Neural crest cell (in vitro differentiated cells): ENCODE measurements around the gene DCT. TPM values are rescaled to one million over a fixed set of nuclear protein-coding genes. Genes with fewer than 3 reads are reported as not detected.

Experiments used
- DNase-seq: peaks from one replicate; pipeline ENCODE4 v3.0.0; 2021; ENCODE audit warnings: low read depth, mixed read lengths, low spot score
- H3K27ac Mint-ChIP-seq: one replicate; pipeline ENCODE4 v1.8.0; 2021; ENCODE audit warnings: mild to moderate bottlenecking, mixed read lengths; ENCODE audit not compliant: unreplicated experiment
- H3K27me3 Mint-ChIP-seq: 2 replicates; pipeline ENCODE4 v1.8.0; 2021; ENCODE audit warnings: low read depth, mild to moderate bottlenecking, mixed read lengths
- H3K36me3 Mint-ChIP-seq: 2 replicates; pipeline ENCODE4 v1.8.0; 2021; ENCODE audit warnings: low read depth, mild to moderate bottlenecking, mixed read lengths
- H3K4me1 Mint-ChIP-seq: 2 replicates; pipeline ENCODE4 v1.8.0; 2021; ENCODE audit warnings: mixed read lengths
- H3K4me3 Mint-ChIP-seq: one replicate; pipeline ENCODE4 v1.8.0; 2021; ENCODE audit warnings: mild to moderate bottlenecking, mixed read lengths
- H3K9me3 Mint-ChIP-seq: 2 replicates; pipeline ENCODE4 v1.8.0; 2021; ENCODE audit warnings: mixed read lengths
- CTCF ChIP-seq: fragments of 200-600 bp; sonication (generic); conservative IDR thresholded peaks from 2 replicates; pipeline ENCODE4 v1.5.0; 2021; ENCODE audit warnings: antibody characterized with exemption, mild to moderate bottlenecking
- total RNA-seq: library from RNA; stranded (reverse); gene quantifications from 2 replicates; pipeline ENCODE4 v1.2.1, GENCODE V29; 2021

Gene DCT
- total RNA-seq, 1 donor from 2014 or later: 0.12 TPM

- H3K27ac Mint-ChIP-seq: no peak overlapping the region
- H3K27me3 Mint-ChIP-seq: no peaks in the 10 kb centered on the region
- no peaks in the 10 kb centered on the region for H3K9me3 Mint-ChIP-seq
- TF ChIP-seq CTCF: no peak
- no peak overlapping the region for H3K4me3 Mint-ChIP-seq
- no peak for DNase-seq
- peaks cover 11% of the 10 kb centered on the region for H3K4me1 Mint-ChIP-seq
- no peaks in the 10 kb centered on the region for H3K36me3 Mint-ChIP-seq
Observed at GRCh38 chr13:94431987-94432386, 47.5 kb downstream of the DCT start.

- Mint-ChIP-seq H3K36me3 (no peaks in the 10 kb centered on the region), H3K27ac (no peak overlapping the region)
Observed at GRCh38 chr13:94431574-94431973, 47.9 kb downstream of the DCT start.

DNA sequence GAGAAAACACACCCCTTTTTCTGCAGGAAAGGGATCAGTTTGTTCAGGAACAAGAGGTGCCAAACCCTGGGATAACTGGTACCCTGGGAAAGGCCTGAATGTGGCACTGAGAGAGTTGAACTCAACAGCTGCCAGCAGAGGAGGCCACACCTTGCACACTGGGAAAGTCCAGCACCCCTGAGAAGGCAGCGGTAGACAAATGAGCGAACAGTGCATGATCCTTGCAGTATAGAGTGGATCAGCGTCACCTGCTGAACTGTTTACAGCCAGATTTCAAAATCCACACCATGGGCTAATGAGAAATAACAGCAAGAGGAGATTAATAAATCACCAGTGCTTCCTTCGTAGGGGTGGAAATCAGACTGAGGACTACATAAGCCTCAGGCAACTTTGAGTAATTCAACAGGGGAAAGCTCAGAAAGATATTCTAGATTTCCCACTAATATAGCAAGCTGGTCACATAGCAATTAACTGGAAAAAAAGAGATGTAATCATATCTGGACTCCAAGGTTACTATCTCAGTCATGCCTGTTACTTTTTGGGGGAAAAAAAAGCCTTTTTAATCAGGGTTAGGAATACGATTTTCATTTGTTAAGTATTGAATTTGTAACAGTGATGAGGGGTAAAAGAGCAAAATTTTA is 52.0 kb downstream of the DCT start:
- Mint-ChIP-seq H3K36me3 (peaks cover 2% of the 10 kb centered on the region), H3K27ac (no peak overlapping the region), H3K4me3 (no peak overlapping the region), H3K9me3 (peaks cover 3% of the 10 kb centered on the region), H3K4me1 (no peaks in the 10 kb centered on the region), H3K27me3 (no peaks in the 10 kb centered on the region)
- no peak for TF ChIP-seq CTCF
- DNase-seq: no peak

More at GRCh38 chr13:94431574-94431973, 47.9 kb downstream of the DCT start:
- Mint-ChIP-seq H3K4me1 (peaks cover 11% of the 10 kb centered on the region), H3K27me3 (no peaks in the 10 kb centered on the region), H3K9me3 (no peaks in the 10 kb centered on the region), H3K4me3 (no peak overlapping the region)
- no peak for DNase-seq
- peak; percentile 14 for TF ChIP-seq CTCF

DNA sequence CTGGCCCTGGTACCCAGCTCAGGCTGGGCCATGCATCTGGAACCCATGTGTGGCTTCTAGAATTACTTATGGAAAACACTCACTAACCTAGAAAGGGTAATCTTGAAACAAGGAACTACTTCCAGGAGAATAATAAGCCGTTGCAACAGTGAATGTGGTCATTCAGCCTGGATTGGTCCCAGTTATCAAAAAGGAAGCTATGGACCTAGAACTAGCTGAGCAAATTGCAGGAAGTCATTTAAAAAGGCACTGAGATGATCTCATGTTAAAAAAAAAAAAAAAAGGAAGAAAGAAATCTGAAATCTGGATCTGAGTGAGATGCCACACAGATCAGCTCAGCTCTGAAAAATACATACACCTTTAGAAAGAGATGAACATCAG is 59.6 kb downstream of the DCT start:
- Mint-ChIP-seq H3K4me3 (no peak overlapping the region), H3K27me3 (no peaks in the 10 kb centered on the region), H3K4me1 (no peaks in the 10 kb centered on the region), H3K9me3 (peaks cover 7% of the 10 kb centered on the region), H3K27ac (no peak overlapping the region), H3K36me3 (peaks cover 2% of the 10 kb centered on the region)
- no peak for TF ChIP-seq CTCF
- DNase-seq: no peak

DNA sequence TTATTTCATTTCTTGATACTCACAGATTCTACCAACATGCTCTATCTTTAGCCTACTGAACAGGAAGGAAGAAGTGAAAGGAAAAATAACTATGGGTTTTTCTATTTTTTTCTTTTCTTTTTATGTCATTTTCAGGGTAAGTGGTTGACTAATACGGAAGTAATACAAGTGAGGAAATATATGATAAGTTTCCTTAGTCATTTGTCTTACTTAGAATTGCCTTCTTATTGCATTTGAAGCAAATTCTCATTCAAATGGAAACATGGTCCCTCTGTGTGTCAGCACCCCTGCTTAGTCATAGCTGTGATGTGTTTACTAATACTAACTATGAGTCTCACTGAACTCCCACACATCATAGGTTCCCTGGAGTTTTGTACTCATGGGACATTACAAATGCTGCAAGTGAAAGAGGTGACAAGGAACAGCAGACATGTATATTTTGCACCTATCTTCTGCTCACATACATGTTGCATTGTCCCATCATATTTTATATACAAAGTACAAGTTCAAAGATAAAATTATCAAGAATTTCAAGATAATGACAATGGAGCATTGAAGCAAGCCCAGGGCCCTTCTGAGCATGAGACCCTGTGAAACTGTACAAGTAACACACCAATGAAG is 60.1 kb downstream of the DCT start:
- no peak for TF ChIP-seq CTCF
- Mint-ChIP-seq H3K27me3 (no peaks in the 10 kb centered on the region), H3K9me3 (peaks cover 7% of the 10 kb centered on the region), H3K36me3 (peaks cover 2% of the 10 kb centered on the region), H3K4me1 (no peaks in the 10 kb centered on the region), H3K27ac (no peak overlapping the region), H3K4me3 (no peak overlapping the region)
- no peak for DNase-seq
